ENCODE results near the gene YY1.
"Not testable (repeated sequence)": the region's sequence is repeated elsewhere in the genome, so short reads cannot be mapped to it uniquely, and the experiment has no call there.

The YY1 gene

GRCh38 chr14:100238419-100239210, at the start of gene YY1:
YY1 (plus strand) TSS chr14:100239144; CDS start chr14:100239245, 101 bp downstream.
- DNase-seq (ENCODE audit: low read depth), result peak; percentile 99

DNA sequence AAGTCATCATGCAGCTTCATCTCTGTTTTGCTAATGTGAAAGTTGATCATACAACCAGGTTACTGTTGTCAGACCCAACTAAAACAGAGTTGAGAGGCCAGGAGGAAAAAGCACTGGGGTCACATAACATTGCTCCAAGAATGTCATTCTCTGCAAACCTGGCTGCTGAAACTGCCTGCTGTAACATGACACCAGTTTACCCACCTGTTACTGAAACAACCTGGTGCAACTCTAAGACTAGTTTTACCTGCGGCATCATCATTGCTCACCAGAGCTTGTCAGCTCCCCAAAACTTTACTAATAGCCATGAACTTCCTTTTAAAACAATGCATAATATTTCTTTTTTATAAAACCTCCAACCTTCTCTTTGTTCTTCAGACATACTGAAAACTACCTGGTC, 48.8 kb upstream of the YY1 start:
- no peak for DNase-seq (ENCODE audit: low read depth)

GRCh38 chr14:100191584-100192249, 47.2 kb upstream of the YY1 start:
- no peak for DNase-seq (ENCODE audit: low read depth)

- no peak for DNase-seq (ENCODE audit: low read depth)
These were observed 46.7 kb upstream of the YY1 start for GRCh38 chr14:100192250-100192671.

DNA sequence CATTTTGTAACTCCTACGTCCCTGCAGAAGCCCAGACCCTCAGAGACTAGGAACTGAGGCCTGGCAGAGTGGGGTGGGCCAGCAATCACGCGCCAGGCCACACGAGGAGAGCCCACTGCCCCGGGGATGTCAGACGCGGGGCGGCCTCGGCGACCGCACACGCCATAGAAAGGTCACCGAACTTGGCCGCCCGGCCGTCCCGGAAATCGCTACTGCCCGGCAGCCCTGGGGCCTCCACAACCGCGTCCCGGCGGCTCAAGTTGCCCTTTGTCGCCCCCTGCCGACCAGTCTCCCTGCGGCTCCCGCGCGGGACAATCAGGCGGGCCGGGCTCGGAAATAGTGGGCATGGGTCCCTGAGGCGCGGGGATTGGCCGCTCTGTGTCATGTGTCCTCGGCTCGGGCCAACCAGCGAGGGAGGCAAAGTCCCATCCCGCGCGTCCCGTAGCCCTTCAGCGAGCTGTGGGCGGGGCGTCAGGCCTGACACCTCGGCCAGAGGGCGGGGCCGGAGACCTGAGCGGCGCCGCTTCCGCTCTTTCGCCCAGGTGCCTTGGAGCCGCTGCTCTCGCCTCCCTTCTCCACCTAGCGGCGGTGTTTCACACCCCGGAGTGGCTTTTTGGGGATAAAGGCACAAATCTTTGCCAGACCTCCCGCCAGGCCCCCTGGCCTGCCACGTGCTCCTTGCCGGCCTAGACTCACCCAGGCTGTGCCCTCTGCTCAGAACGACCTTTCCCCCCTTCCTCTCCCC, 46.1 kb upstream of the YY1 start:
- peak; percentile 99 for DNase-seq (ENCODE audit: low read depth)

DNA sequence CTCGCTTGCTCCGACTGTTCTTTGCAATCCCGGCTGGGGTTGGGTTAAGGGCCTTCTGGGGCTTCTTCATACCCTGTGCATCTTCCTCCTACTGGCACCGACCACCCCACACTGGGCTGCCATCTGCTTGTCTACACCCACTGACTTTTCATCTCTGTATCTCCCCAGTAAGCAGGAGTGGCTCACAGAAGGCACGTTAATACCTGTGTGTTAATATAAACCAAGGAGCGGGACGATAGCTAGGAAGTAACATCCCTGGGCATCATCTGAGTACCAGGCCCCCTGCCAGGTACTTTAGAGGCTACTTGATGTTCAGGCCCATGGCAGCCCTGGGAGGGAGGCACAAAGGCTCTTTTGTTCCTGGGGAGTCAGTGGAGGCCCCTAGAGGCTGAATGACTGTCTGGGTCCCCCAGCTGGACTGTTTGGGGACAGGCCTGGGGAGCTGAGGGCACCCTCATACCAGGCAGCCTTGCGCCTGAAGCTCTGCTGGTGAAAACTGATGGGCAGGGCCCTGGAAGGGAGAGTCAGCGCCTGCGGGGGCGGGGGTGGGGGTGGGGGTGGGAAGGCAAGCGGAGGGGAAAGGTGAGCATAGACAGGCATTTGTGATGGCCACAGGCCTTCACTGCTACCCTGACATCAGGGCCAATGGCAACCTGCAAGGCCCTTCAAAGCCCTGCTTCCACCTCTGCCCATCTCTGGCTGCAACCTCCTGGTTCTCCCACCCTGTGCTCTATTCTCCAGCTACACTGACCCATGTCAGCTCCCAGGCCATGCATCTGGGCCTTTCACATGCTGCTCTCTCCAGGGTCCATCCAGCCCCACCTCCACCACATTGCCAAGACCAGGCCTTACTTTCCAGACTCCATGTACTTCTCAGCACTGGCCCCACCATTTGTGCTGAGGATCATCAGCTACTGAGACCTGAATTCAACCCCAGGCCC, 45.3 kb upstream of the YY1 start:
- no peak for DNase-seq (ENCODE audit: low read depth)

DNA sequence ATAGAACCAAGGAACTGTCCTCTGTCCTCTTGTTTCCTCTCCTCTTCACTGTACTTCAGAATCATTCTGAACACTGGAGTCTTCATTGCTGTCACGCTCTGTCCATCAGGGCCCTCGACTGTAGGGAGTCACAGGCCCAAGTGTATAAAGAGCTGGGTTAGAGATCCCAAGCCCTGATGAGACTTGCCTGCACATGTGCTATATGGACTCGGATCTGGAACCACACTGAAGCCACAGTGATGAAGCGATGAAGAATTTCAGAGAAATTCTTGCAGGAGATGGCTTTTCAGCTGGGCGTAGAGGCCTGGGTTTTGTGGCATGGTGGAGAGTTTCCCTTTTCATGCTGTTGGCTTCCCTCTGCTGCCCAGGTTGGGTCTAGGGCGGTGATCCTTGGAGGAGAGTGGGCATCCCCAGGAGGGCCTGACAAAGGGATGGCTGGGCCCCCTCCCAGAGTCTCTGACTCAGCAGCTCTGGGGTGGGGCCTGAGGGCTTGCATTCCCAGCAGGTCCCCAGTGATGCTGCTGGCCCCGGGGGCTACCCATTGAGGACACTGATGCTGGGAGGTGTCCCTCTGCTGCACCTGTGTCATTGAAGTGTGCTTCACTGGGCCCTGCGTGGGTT, 39.6 kb upstream of the YY1 start:
- no peak for DNase-seq (ENCODE audit: low read depth)

GRCh38 chr14:100200311-100200710, 38.6 kb upstream of the YY1 start:
- no peak for DNase-seq (ENCODE audit: low read depth)

DNA sequence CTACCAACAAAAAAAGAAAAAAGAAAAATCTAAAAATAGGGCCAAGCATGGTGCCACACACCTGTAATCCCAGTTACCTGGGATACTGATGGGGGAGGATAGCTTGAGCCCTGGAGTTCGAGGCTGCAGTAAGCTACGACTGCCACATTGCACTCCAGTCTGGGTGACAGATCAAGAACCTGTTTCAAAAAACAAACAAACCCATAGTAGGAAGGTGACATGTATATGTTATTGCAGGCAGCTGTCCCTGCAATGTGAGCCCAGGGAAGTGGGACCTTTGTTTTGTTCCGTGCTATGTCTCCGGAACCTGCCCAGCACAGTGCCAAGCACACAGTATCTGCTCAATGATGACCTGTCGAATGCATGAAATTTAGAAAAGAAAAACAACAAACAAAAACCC, 37.2 kb upstream of the YY1 start:
- DNase-seq (ENCODE audit: low read depth), result no peak

GRCh38 chr14:100202712-100203111, 36.2 kb upstream of the YY1 start:
- no peak for DNase-seq (ENCODE audit: low read depth)

DNA sequence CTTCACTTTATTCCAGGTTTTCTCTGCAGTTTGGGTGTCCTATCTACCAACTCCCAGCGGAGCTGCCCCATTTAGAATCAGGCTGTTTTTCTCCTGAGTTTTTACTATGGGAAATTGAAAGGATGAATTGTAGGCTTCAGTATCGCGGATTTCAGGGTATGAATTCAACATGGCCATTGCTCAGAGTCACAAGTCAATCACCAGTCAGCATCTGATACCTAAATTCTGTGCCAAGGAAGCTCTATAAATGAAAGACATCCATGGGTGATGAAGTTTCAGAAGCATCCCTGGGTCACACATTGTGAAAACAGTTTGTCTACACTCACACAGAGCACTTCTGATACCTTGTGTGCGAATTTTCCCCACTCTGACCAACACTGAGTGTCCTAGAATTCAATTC, 35.8 kb upstream of the YY1 start:
- no peak for DNase-seq (ENCODE audit: low read depth)

DNA sequence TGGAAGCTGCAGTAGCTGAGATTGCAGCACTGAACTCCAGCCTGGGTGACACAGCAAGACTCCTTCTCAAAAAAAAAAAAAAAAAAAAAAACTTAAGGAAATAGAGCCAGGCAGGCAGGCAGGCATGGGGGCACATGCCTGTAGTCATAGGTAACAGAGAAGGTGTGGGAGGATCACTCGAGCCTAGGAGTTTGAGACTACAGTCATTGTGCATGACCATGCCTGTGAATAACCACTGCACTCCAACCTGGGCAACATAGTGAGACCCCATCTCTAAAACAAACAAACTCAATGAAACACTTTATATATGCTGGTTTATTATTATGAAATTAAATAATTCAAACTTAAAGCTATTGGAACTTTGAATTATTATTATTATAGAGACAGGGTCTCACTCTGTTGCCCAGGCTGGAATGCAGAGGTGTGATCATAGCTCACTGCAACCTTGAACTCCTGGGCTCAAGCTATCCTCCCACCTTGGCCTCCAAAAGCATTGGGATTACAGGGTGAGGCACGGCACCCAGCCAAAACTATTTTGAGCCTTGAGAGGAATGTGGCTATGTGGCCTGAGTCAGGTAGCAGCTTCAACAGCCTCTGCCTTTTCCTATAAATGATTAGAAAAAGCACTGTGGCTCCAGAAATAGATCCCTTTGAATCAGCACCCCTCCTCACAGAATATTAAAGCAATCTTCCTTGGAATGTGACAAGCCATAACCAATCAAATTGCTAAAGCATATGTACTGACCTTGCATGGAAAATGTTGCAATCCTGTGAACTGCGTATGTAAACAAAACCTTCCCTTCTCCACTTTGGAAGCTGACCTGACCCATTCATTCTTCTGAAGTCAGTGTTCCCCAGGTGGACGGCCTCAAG, 34.7 kb upstream of the YY1 start:
- no peak for DNase-seq (ENCODE audit: low read depth)

GRCh38 chr14:100204835-100205167, 34.1 kb upstream of the YY1 start:
- not testable (repeated sequence) for DNase-seq (ENCODE audit: low read depth)

GRCh38 chr14:100207588-100207987, 31.4 kb upstream of the YY1 start:
- not testable (repeated sequence) for DNase-seq (ENCODE audit: low read depth)

- DNase-seq (ENCODE audit: low read depth), result not testable (repeated sequence)
These were observed 30.8 kb upstream of the YY1 start for GRCh38 chr14:100208136-100208535.

GRCh38 chr14:100211366-100211765, 27.6 kb upstream of the YY1 start:
- no peak for DNase-seq (ENCODE audit: low read depth)

DNA sequence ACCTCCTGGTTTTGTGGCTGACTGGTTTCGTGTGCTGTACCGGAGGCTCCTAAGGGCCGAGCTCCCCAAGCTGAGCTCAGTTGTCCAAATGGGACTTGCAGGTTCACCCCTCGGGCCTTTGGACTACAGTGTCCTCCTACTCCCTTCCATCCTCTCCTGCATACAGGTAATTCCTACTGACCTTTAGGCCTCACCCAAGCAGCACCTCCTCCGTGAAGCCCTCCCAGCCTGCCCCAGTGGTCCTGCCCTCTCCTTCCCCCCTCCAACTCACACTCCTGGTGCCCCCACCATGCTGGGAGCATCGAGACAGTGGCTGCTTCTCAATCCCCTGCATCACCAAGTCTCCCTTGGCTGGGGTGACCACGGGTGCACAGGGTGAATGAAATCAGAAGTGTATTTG, 27.1 kb upstream of the YY1 start:
- no peak for DNase-seq (ENCODE audit: low read depth)

DNA sequence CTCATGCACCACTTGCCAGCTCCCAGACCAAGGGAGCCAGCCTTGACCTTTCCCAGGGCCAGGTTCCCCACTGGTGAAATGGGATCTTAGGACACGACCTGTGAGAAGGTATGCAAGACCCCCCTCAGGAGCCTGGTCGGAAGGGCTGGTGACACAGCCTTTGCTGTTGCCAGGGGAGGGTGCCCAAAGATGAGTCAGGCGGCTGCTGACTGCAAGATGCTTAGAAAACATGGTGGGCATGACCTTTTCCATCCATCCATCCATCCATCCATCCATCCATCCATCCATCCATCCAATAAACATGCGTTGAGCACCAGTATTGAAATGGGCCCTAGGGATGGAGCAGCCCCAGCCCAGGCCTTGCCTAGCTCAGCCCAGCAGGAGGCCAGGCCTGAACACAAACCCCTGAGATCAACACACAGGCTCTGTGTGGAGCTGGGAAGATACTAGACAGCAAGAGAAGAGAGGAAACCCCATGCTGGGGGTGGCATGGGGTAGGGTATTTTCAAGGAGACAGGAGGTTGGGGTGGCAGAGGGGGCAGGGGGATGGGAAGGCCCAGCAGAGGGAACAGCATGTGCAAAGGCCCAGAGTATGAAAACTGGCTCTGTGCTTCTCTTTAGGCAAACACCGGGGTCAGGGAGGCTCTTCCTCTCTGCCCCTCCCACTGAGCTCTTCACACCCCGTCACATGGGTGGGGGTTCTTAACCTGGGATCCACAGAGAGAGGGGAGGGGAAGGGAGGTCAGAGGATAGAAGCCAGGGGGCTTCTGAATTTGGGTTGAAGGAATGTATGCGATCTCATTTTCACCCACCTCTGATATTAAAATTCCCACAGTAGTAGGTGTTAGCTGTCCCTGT, 26.2 kb upstream of the YY1 start:
- no peak for DNase-seq (ENCODE audit: low read depth)

DNA sequence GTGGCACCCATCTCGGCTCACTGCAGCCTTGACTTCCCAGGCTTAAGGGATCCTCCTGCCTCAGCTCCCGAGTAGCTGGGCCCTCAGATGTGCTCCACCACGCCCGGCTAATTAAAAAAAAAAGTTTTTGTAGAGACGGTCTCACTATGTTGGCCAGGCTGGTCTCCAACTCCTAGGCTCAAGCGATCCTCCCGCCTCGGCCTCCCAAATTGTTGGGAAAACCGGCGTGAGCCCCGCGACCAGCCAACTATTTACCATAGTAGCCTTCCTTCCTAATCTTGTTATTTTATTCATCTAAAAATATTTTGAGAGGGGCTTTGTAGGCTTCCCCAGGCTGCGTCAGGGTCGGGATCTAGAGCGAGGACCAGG, 25.4 kb upstream of the YY1 start:
- no peak for DNase-seq (ENCODE audit: low read depth)

All from activated gamma-delta T cell treated with anti-CD3 and anti-CD28 coated beads, Interleukin-2, amount 50 U/mL, for 16 hours (primary cell).